Raji (cell line): ENCODE data around the gene WBP2.

ENCODE experiments used
- POLR2A ChIP-seq: IDR thresholded peaks from 2 replicates; pipeline ENCODE4 v1.6.1; 2011; ENCODE audit warnings: low read depth, low read length, control low read depth; ENCODE audit not compliant: insufficient read depth

WBP2 gene

GRCh38 chr17:75855310-75856061, at the start of gene WBP2:
TSS of gene WBP2 (minus strand) at chr17:75855335. CDS start at chr17:75855297, 38 bp downstream.
- TF ChIP-seq POLR2A: peak; percentile 98

- no peak for TF ChIP-seq POLR2A
These were observed 47.3 kb upstream of the WBP2 start for GRCh38 chr17:75902406-75902805.

- no peak for TF ChIP-seq POLR2A
These were observed 46.6 kb upstream of the WBP2 start for GRCh38 chr17:75901727-75902126.

- TF ChIP-seq POLR2A: no peak
These were observed 45.8 kb upstream of the WBP2 start for GRCh38 chr17:75900691-75901533.

GRCh38 chr17:75899767-75900468, 44.8 kb upstream of the WBP2 start:
- no peak for TF ChIP-seq POLR2A

GRCh38 chr17:75899353-75899752, 44.2 kb upstream of the WBP2 start:
- TF ChIP-seq POLR2A: no peak

GRCh38 chr17:75898791-75899190, 43.7 kb upstream of the WBP2 start:
- no peak for TF ChIP-seq POLR2A

- TF ChIP-seq POLR2A: no peak
These were observed 42.9 kb upstream of the WBP2 start for GRCh38 chr17:75898065-75898464.

GRCh38 chr17:75897160-75898019, 42.3 kb upstream of the WBP2 start:
- TF ChIP-seq POLR2A: no peak

- peak; percentile 91 for TF ChIP-seq POLR2A
These were observed 41.5 kb upstream of the WBP2 start, which contains the start of gene TRIM65 for GRCh38 chr17:75896415-75897159. TSS of gene TRIM65 (minus strand) at chr17:75896951. CDS start at chr17:75896937, 14 bp downstream.

- 0 out of 2 replicates have a peak, but pooled peaks have one; percentile 9 for TF ChIP-seq POLR2A
These were observed 40.4 kb upstream of the WBP2 start for GRCh38 chr17:75895370-75896155.

GRCh38 chr17:75894049-75894733, 39.1 kb upstream of the WBP2 start:
- TF ChIP-seq POLR2A: no peak
